ENCODE results near the gene ERFE. TPM values are rescaled to one million over a fixed set of nuclear protein-coding genes. Genes with fewer than 3 reads are reported as not detected.

ERFE gene
- total and polyA plus RNA-seq, 2 donors (not counting 3 experiments of a cell fraction or from before 2014, with no cell fraction given): 0.65 to 1.2 TPM

GRCh38 chr2:238150686-238151085, 8.1 kb upstream of the ERFE start:
- DNase-seq (ENCODE audit: low read depth, low spot score): no peak
- no peak overlapping the region for H3K4me2 ChIP-seq (ENCODE audit: insufficient read depth, low read length)

GRCh38 chr2:238151205-238151604, 7.6 kb upstream of the ERFE start:
- DNase-seq (ENCODE audit: low read depth, low spot score) (no peak), FAIRE-seq (no peak)
- H3K4me3 ChIP-seq (replicated peaks in 1 of 3; ENCODE audit: insufficient read depth in 1 of 3, low read depth in 1 of 3, low read length in 3 of 3): no peak overlapping the region
- H4K20me1 ChIP-seq (replicated peaks; ENCODE audit: control insufficient read depth, extremely low read depth, insufficient read depth, low read length): no peaks in the 10 kb centered on the region
- H3K4me1 ChIP-seq (ENCODE audit: control insufficient read depth, extremely low read depth, insufficient read depth, low read length): no peaks in the 10 kb centered on the region
- dilution Hi-C loops (cut with MboI; ENCODE audit: extremely low pct_ligation_motif_present, low sequenced_read_pairs) (no loop called here), intact Hi-C loops (cut with micrococcal nuclease) (no loop called here)
- ChIA-PET POLR2A (no interaction called here), CTCF (no interaction called here)
- H3K27ac ChIP-seq (ENCODE audit: insufficient read depth, low read depth, low read length): no peak overlapping the region
- no peak overlapping the region for H2AFZ ChIP-seq (ENCODE audit: low read depth, low read length)
- H3K27me3 ChIP-seq (ENCODE audit: control insufficient read depth in 2 of 2, insufficient read depth in 2 of 2, low read length in 2 of 2): no peaks in the 10 kb centered on the region
- no peak overlapping the region for H3K9ac ChIP-seq (replicated peaks; ENCODE audit: extremely low read depth, insufficient read depth, low read length)
- H3K9me1 ChIP-seq (replicated peaks; ENCODE audit: control insufficient read depth, extremely low read depth, insufficient read depth, low read length): no peaks in the 10 kb centered on the region
- BruUV-seq (replicated peaks): no TSS peak
- TF ChIP-seq EZH2 (IDR thresholded peaks at IDR 0.05; ENCODE audit: borderline replicate concordance, low read depth, low read length, severe bottlenecking) (no peak), JUN (IDR thresholded peaks at IDR 0.05; ENCODE audit: borderline replicate concordance, insufficient read depth, insufficient read length, low read depth) (no peak), CTCF (IDR thresholded peaks at IDR 0.05; ENCODE audit: extremely low read depth in 1 of 2, insufficient read depth in 1 of 2, low read depth in 1 of 2, low read length in 2 of 2) (no peak), POLR2A (IDR thresholded peaks at IDR 0.05; ENCODE audit: low read depth, low read length) (no peak), MYC (IDR thresholded peaks at IDR 0.05; ENCODE audit: low read depth, low read length) (no peak), FOS (IDR thresholded peaks at IDR 0.05; ENCODE audit: borderline replicate concordance, insufficient read depth, low read length) (no peak), POLR2AphosphoS5 (IDR thresholded peaks at IDR 0.05; ENCODE audit: insufficient read depth, low read depth, low read length) (no peak), GATA2 (IDR thresholded peaks at IDR 0.05; ENCODE audit: insufficient read depth, insufficient read length, low read depth, low read length) (no peak), MAX (IDR thresholded peaks at IDR 0.05; ENCODE audit: insufficient read depth, insufficient read length) (no peak)
- no peaks in the 10 kb centered on the region for H3K79me2 ChIP-seq (ENCODE audit: control insufficient read depth, insufficient read depth, low read length)
- no peaks in the 10 kb centered on the region for H3K9me3 ChIP-seq (replicated peaks; ENCODE audit: control insufficient read depth, insufficient read depth, low read length)
- no peak overlapping the region for H3K4me2 ChIP-seq (ENCODE audit: insufficient read depth, low read length)
- H3K36me3 ChIP-seq (ENCODE audit: control insufficient read depth in 2 of 2, extremely low read depth in 1 of 2, insufficient read depth in 2 of 2, low read length in 2 of 2): no peaks in the 10 kb centered on the region

More at GRCh38 chr2:238150686-238151085, 8.1 kb upstream of the ERFE start:
- Histone ChIP-seq H2AFZ (ENCODE audit: low read depth, low read length) (no peak overlapping the region), H3K4me3 (replicated peaks in 1 of 3; ENCODE audit: insufficient read depth in 1 of 3, low read depth in 1 of 3, low read length in 3 of 3) (no peak overlapping the region), H3K9me3 (replicated peaks; ENCODE audit: control insufficient read depth, insufficient read depth, low read length) (no peaks in the 10 kb centered on the region), H3K4me1 (ENCODE audit: control insufficient read depth, extremely low read depth, insufficient read depth, low read length) (no peaks in the 10 kb centered on the region), H3K9ac (replicated peaks; ENCODE audit: extremely low read depth, insufficient read depth, low read length) (no peak overlapping the region), H3K79me2 (ENCODE audit: control insufficient read depth, insufficient read depth, low read length) (no peaks in the 10 kb centered on the region), H3K36me3 (ENCODE audit: control insufficient read depth in 2 of 2, extremely low read depth in 1 of 2, insufficient read depth in 2 of 2, low read length in 2 of 2) (no peaks in the 10 kb centered on the region), H3K9me1 (replicated peaks; ENCODE audit: control insufficient read depth, extremely low read depth, insufficient read depth, low read length) (no peaks in the 10 kb centered on the region), H3K27ac (ENCODE audit: insufficient read depth, low read depth, low read length) (no peak overlapping the region), H3K27me3 (ENCODE audit: control insufficient read depth in 2 of 2, insufficient read depth in 2 of 2, low read length in 2 of 2) (no peaks in the 10 kb centered on the region), H4K20me1 (replicated peaks; ENCODE audit: control insufficient read depth, extremely low read depth, insufficient read depth, low read length) (no peaks in the 10 kb centered on the region)
- TF ChIP-seq CTCF (IDR thresholded peaks at IDR 0.05; ENCODE audit: extremely low read depth in 1 of 2, insufficient read depth in 1 of 2, low read depth in 1 of 2, low read length in 2 of 2) (no peak), EZH2 (IDR thresholded peaks at IDR 0.05; ENCODE audit: borderline replicate concordance, low read depth, low read length, severe bottlenecking) (no peak)
- intact Hi-C loops (cut with micrococcal nuclease) (no loop called here), dilution Hi-C loops (cut with MboI; ENCODE audit: extremely low pct_ligation_motif_present, low sequenced_read_pairs) (no loop called here)
- no TSS peak for BruUV-seq (replicated peaks)
- ChIA-PET POLR2A (no interaction called here), CTCF (no interaction called here)
- FAIRE-seq: no peak

Data from endothelial cell of umbilical vein (primary cell).